Lung microvascular endothelial cell (primary cell): ENCODE data around the gene COL25A1. TPM values are rescaled to one million over a fixed set of nuclear protein-coding genes. Genes with fewer than 3 reads are reported as not detected.
A peak's percentile ranks its signal among the peaks of the same experiment; 100 is the strongest.

Experiments
- DNase-seq, 2 donors: peaks; one replicate each; pipeline versions ENCODE4 v3.0.0 to v3.0.0-alpha.2; 2010; ENCODE audit warnings: low read depth in 2 of 2
- total RNA-seq: library from RNA; depleted of rRNA; stranded (reverse); fragments of >200 nt; gene quantifications from 2 replicates; pipeline ENCODE4 v1.2.1, GENCODE V29; 2014

COL25A1 gene
- total RNA-seq, 1 donor from 2014 or later, result under 0.01 TPM

DNA sequence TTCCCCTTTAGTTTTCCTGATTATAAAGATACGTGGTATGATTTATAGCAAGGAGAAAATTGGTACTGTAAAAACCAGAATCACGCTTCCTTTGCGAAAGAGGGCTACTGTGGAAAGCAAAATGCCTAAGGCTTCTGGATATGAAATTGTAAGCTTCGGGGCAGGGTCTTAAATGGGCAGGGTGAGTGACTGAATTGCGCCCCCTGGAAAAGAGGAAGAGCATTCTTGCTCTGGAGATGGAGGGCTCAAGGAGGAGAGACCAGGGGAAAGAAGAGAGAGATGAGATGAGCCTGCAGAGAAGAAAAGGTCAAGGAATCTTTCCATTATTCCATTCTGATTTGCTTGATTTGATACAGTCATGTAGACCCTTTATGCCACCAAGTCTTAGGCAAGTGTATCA is 526.5 kb downstream of the COL25A1 start:
- DNase-seq, result no peak

DNA sequence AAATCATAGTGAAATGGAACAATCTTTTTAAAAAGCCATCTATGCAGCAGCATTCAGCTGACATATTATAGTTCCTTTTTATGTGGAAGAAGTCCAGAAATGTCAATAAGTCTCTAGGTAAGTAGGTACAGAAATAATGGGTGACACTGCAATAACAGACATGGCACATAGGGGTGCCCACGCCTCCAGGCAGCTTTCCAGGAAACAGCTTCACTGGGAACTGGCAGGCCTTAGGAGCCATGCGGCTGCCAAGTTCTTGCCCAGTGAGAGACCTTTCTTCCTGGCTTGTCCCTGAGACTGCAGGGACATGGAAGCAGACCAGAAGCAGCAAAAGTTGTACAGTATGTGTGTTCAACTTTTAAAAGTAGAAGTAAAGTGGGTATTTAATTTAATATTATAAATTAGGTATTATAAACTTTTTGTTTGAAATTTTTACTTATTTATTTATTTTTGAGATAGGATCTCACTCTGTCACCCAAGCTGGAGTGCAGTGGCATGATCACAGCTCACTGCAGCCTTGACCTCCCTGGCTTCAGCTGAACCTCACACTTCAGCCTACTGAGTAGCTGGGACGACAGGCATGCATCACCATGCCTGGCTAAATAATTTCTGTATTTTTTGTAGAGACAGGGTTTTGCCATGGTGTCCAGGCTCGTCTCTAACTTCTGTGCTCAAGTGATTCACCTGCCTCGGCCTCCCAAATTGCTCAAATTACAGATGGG is 527.5 kb downstream of the COL25A1 start:
- DNase-seq, result no peak

DNA sequence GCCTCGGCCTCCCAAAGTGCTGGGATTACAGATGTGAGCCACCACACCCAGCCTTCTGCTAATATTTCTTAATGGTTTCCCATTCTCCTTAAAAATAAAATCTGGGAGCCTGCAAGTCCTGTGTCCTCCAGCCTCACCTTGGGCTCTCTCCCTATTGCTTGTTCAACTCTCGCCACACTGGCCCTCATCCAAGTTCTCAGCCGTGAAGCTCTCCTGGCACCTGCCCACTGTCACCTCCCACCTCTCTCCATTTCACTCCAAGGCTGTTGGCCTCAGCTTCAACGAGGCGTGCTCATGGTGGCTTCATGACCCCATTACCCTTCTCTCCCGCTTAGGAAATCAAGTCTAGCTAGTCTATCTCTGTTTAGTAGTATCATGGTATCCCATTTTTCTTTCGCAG is 530.1 kb downstream of the COL25A1 start:
- no peak for DNase-seq

DNA sequence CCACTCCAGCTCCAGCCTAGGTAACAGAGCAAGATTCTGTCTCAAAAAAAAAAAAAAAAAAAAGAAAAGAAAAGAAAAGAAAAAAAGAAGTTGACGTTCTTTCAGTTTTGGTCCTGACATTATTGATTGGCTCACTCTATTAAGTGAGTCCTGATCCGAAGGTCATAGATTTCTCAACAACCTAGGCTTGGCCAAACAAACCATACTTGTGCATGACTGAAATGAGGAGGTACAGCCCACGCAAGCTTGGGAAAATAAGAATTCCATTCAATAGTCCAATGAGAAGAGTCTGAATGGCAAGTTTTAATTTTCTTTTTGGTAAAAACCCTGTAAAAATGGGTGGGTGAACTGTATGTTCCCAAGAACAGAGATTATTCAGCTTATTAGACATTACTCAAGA is 536.4 kb downstream of the COL25A1 start:
- no peak for DNase-seq

DNA sequence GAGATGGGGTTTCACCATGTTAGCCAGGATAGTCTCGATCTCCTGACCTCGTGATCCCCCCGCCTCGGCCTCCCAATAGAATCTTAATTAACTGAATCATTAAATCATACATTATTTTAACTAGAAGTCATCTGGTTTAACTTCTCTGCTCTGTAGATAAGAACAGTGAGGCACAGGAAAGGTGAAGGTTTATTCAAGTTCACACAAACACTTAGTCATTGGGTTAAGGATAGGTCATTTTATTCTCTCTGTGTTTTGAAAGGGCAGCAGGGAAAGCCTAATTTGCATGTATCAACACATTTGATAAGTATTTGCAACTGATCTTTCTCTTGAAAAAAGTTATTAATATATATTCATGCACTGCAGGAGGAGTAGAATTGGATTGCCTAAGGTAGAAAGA is 538.5 kb downstream of the COL25A1 start:
- no peak for DNase-seq

DNA sequence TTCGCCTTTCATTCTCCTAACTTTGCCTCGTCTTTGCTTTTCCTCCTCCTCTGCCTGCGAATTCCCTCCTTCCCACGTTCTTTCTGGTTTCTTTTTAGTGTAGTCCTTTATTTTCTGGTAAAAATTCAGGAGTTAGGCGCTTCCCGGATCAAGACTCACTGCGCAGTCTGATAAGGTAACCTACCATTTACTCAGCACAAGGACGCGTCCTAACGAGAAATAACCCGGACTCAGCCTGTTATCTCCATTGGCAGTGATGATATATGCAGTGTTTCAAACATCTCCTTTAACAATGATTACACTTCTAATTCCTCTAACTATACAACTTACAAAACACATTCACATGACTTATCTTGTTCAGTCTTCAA is 539.2 kb downstream of the COL25A1 start:
- no peak for DNase-seq

DNA sequence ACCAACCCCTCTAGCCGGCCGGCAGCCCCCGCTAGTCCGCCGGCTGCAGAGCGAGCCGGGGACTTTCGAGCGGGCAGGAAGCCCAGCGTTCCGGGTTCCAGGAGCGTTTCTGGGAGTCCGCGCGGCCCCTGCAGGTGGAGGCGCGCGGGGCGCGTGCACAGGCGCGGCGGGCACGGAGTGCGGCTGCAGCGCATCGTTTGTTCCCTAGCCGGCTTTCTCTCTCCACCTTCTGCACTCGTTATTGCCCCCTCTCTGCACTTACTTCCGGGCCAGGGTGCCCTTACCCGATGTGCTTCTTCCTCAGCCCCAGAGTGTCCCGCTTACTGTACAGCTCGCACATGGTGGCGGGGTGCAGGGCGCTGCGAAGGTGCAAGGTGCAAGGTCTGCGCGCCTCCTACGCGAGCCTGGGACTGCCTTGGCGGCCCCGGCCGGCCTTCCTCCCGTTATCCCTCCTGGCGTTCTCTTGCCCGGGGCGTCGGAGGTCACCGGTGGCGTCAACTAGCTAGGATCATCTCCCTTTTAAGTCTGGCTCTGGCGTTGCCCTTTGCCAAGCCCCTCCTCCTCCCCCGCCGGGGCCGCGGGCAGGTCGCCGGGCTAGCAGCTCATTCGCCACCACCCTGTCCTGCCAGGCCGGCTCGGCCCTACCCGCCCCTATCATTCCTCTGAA is 539.8 kb downstream of the COL25A1 start, which contains the start of gene ETNPPL:
ETNPPL (minus strand) TSS at position 495 of the 667 bp plus-strand sequence; CDS start at position 340, 155 bp downstream.
- DNase-seq, result peak; percentile 2 to 5

Other genes starting within 250 kb of the COL25A1 start
- 9.8 and 11.9 TPM in 2 replicates for gene SEC24B, start 131.2 kb upstream of the COL25A1 start, total RNA-seq